ENCODE results near the gene LNP1. TPM values are rescaled to one million over a fixed set of nuclear protein-coding genes. Genes with fewer than 3 reads are reported as not detected.

The LNP1 gene
- total and polyA plus RNA-seq, 2 of the 8 experiments (the other 6 are each of a cell fraction or from before 2014, with no cell fraction given), result 6.6 to 8.7 TPM

GRCh38 chr3:100399341-100400071 lies 1.8 kb upstream of the LNP1 start (continued):
- no peak for TF ChIP-seq EZH2 (IDR thresholded peaks at IDR 0.05; ENCODE audit: low read depth, low read length, severe bottlenecking)
- no peak for TF ChIP-seq CTCF (IDR thresholded peaks at IDR 0.05; ENCODE audit: control extremely low read depth in 1 of 3, insufficient read depth in 1 of 3, low read depth in 1 of 3, low read length in 3 of 3)
- TF ChIP-seq TBP (IDR thresholded peaks at IDR 0.05; ENCODE audit: low read depth, low read length), result no peak
- no peak for TF ChIP-seq RNF2 (IDR thresholded peaks at IDR 0.05; ENCODE audit: borderline replicate concordance, low read depth, low read length, missing control alignments, poor library complexity, severe bottlenecking)
- no peak for TF ChIP-seq CHD1 (IDR thresholded peaks at IDR 0.05; ENCODE audit: low read depth, low read length)
- TF ChIP-seq CHD2 (IDR thresholded peaks at IDR 0.05; ENCODE audit: low read length), result no peak
- no peak for TF ChIP-seq JUN (IDR thresholded peaks at IDR 0.05; ENCODE audit: low read depth, low read length)
